Mucosa of descending colon (tissue), 3 donors: Measurements from ENCODE around the gene AGO3. TPM values are rescaled to one million over a fixed set of nuclear protein-coding genes. Genes with fewer than 3 reads are reported as not detected.

Experiments used
- ATAC-seq: fragments of 200-7000 bp; cut with Tn5 transposase; one replicate; pipeline ENCODE4 v1.9.1; 2020; ENCODE audit warnings: mild to moderate bottlenecking, moderate library complexity
- DNase-seq, 3 donors: peaks; one replicate each; pipeline ENCODE4 v3.0.0-alpha.2; 2020
- H3K36me3 ChIP-seq: fragments of 200-600 bp; one replicate; pipeline ENCODE4 v1.8.0; 2021; ENCODE audit warnings: low read depth, mild to moderate bottlenecking
- H3K4me1 ChIP-seq: fragments of 200-600 bp; one replicate; pipeline ENCODE4 v1.8.0; 2021; ENCODE audit warnings: low read depth, mild to moderate bottlenecking
- H3K4me3 ChIP-seq: fragments of 200-600 bp; one replicate; pipeline ENCODE4 v1.8.0; 2021; ENCODE audit warnings: mild to moderate bottlenecking
- H3K9me3 ChIP-seq: fragments of 200-600 bp; one replicate; pipeline ENCODE4 v1.8.0; 2021; ENCODE audit warnings: mild to moderate bottlenecking
- CTCF ChIP-seq: fragments of 200-600 bp; IDR thresholded peaks from one replicate; pipeline ENCODE4 v1.8.0; 2022; ENCODE audit warnings: antibody characterized with exemption, mild to moderate bottlenecking
- intact Hi-C, 2 donors: fragments of 100-400 bp; cut with DNase I in 1 of 2; cut with micrococcal nuclease in 1 of 2; formaldehyde crosslinking; loops; one replicate each; pipeline versions ENCODE4 v1.11.0 to v1.11.1; 2022; cut with DNase I, micrococcal nuclease
- total RNA-seq, 3 donors: library from RNA; stranded (reverse); fragmentation: NEBNext Ultra II Directional in 2 of 3; extraction: Animal tissue kit (Norgen Biotek cat#: 25700) in 2 of 3; gene quantifications; one replicate each; pipeline versions ENCODE4 v1.2.1 to v1.2.4, GENCODE V29; 2021 to 2023
- donor health status: DM: no; HTN: no; CAD: no; lungs with moderate emphysema.
- donor health status: DM: no; HTN: no; CAD: no.
- donor health status: DM: no; HTN: yes; CAD: no.

The AGO3 gene
- total RNA-seq, 3 donors from 2014 or later = 16.6 to 34.5 (median 16.9) TPM

DNA sequence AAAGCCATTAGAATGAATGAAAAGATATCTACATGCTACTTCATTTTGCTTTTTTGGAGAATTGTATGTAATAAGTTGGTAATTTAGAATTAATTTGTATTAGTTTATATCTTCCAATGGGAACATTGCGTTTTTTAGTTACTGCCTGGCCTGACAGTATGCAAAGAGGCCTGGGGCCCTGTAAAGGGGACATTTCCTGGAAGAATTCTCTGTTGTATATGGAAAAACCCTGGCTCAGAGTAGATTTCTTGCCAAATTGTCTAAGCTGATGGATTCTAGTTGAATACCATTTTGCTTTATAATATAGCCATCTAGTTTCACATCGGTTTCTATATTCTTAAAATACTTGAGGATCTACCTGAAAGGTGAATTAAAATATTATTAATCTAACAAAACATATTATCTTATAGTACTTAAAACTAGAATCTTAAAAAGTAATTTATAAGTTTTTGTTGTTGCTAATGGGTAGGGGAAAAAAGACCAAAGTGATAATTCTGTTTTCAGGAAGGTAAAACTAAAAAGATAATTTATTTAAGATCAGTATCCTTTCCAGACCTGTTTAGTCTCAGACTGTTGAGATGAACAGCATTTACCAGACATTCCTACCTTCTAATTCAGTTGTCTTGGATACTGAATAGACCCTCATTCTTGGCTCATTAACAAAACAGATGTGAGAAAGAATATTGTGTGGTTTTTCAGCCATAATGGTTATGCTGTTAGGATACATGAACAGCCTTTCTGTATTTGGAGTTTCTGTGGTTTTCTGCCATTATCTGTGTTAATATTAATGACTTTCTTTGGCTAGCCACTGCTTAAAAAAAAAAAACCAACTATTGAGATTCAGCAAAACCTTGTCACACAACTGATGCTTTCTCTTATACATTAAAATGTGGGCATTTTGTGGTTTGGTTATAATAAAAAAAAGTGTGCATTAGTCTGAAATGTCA, 4.8 kb downstream of the AGO3 start:
- Histone ChIP-seq H3K9me3 (no peaks in the 10 kb centered on the region), H3K4me1 (peaks cover 6% of the 10 kb centered on the region), H3K36me3 (no peaks in the 10 kb centered on the region), H3K4me3 (no peak overlapping the region)
- no peak for TF ChIP-seq CTCF
- ATAC-seq = no peak
- intact Hi-C loops = no loop called here
- no peak for DNase-seq

DNA sequence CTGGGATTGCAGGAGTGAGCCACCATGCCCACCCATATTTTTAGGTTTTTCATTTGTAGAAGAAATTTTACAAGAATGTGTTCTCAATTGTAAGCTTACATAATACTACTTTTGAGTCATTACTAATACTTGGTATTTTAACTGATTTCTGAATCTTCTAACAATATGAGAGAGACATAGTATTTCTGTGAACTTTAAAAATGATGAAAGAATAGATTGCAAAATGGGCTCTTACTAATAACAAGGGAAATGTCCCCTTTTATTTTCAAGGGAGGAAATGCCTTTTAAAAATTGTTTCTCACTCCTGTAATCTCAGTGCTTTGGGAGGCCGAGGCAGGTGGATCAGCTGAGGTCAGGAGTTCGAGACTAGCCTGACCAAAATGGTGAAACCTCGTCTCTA, 5.9 kb downstream of the AGO3 start:
- Histone ChIP-seq H3K36me3 (no peaks in the 10 kb centered on the region), H3K4me1 (peaks cover 6% of the 10 kb centered on the region), H3K4me3 (no peak overlapping the region), H3K9me3 (no peaks in the 10 kb centered on the region)
- DNase-seq (no peak), ATAC-seq (no peak)
- intact Hi-C loops = no loop called here
- no peak for TF ChIP-seq CTCF

DNA sequence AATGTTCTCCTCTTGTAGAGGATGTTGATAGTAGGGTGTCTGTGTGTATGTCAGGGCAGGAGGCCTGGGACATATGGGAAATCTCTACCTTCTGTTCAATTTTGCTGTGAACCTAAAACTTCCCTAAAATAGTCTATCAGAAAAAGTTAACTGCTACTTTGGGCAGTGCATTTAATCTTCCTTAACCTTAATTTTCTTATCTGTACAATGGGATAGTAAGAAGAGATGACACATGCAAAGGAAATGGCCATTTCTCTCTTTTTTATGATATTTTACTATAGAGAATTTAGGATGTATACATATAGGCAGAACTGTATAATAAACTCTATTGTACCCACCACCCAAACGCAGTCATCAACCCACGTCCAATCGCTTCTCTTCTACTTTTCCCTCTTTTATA, 8.6 kb downstream of the AGO3 start:
- DNase-seq (no peak), ATAC-seq (no peak)
- Histone ChIP-seq H3K9me3 (no peaks in the 10 kb centered on the region), H3K36me3 (no peaks in the 10 kb centered on the region), H3K4me1 (no peaks in the 10 kb centered on the region), H3K4me3 (no peak overlapping the region)
- intact Hi-C loops = no loop called here
- TF ChIP-seq CTCF = no peak

- Histone ChIP-seq H3K36me3 (no peaks in the 10 kb centered on the region), H3K9me3 (no peaks in the 10 kb centered on the region), H3K4me1 (no peaks in the 10 kb centered on the region), H3K4me3 (no peak overlapping the region)
- intact Hi-C loops = no loop called here
- ATAC-seq (no peak), DNase-seq (no peak)
- no peak for TF ChIP-seq CTCF
Observed at GRCh38 chr1:35945327-35945726, 14.4 kb downstream of the AGO3 start.

DNA sequence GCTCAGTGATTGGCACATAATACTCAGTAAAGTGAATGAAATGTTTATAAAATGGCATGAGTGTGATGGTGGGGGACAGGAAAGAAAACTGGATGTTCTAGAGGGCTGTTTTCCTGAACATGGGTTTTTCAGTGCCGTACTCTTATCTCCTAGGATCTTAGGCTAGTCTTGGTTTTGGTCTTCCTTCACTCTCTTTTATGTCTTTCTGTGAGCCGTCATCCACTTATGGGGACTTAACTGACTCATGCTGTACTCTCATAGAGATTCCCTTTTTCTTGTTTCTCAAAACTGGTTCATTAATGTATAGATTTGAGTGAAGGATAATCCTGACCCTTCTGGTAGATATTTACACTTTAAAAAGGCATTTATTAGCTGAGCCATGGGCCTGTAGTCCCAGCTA, 16.6 kb downstream of the AGO3 start:
- no peak for TF ChIP-seq CTCF
- no peaks in the 10 kb centered on the region for H3K36me3 ChIP-seq
- H3K4me3 ChIP-seq = no peak overlapping the region
- ATAC-seq = no peak
- no peaks in the 10 kb centered on the region for H3K9me3 ChIP-seq
- intact Hi-C loops = no loop called here
- DNase-seq = no peak
- no peaks in the 10 kb centered on the region for H3K4me1 ChIP-seq
